A549 (cell line): ENCODE results near the gene RBM6.

Experiments
- CTCF ChIP-seq: fragments of >200 bp; sonication (Bioruptor Twin); formaldehyde crosslinking; IDR thresholded peaks from 3 replicates; pipeline ENCODE4 v1.5.1; 2016
- ESRRA ChIP-seq: fragments of 150-350 bp; IDR thresholded peaks from 2 replicates; pipeline ENCODE4 v1.6.1; 2014; ENCODE audit warnings: mild to moderate bottlenecking, low read length, borderline replicate concordance
- JUNB ChIP-seq: fragments of >200 bp; sonication (Bioruptor Twin); formaldehyde crosslinking; IDR thresholded peaks from 2 replicates; pipeline ENCODE4 v1.6.1; 2016
- POLR2A ChIP-seq: IDR thresholded peaks from 2 replicates; pipeline ENCODE4 v1.6.1; 2012; ENCODE audit warnings: mild to moderate bottlenecking, low read length
- USF2 ChIP-seq: fragments of 450-650 bp; IDR thresholded peaks from 2 replicates; pipeline ENCODE4 v1.6.1; 2014; ENCODE audit warnings: antibody characterized with exemption
- TF ChIP-seq, protein P1 (sequence below): fragments of 250-450 bp; sonication (Bioruptor Pico); IDR thresholded peaks from 2 replicates; pipeline ENCODE4 v1.5.0; 2021; ENCODE audit warnings: mild to moderate bottlenecking, moderate library complexity, borderline replicate concordance

DNA sequence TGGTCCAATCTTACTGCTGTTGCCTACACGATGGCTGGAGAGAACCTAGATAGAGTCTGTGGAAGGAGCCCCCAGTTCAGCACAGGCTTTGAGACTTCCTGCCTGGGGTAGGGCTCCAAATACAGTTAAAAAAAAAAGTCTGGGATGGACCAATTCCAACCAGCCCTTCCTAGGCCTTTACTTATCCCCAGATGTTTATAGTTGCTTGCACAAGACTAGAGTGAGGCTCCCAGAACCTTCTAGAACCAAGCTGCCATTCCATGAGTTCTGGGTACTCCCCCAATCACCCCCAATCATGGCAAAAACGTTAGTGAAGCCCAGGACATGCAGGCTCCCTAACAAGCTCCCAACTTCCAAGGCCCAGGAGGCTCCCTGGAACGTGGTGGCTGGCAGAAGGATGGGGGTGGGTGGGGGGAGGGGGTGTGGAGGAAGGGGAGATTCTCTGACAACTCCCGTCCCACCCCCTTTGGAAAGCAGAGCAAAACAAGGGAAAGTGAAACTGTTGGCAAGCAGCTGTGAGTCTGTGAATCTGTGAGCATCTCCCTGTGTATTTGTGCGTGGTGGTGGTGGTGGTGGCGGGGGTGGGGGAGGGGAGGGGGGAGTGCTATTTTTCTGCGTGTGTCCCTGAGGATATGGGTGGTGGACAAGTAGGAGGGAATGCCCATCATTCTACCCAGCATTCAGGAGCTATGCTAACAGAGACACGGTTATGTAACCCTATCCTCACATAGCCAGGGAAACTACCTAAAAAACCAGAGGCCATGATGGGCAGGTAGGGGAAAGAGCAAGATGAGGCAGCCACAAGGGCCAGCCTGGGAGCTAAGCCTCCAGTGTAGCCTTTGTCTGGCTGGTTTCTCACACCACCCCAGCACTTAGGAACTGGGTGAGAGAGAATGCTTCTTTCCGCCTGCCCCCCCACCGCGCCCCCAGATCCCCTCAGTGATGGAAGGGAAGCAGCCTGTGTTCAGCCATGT, 38.3 kb upstream of the RBM6 start:
- TF ChIP-seq JUNB, result no peak
- no peak for TF ChIP-seq CTCF
- TF ChIP-seq ESRRA, result no peak
- TF ChIP-seq, protein P1, sequence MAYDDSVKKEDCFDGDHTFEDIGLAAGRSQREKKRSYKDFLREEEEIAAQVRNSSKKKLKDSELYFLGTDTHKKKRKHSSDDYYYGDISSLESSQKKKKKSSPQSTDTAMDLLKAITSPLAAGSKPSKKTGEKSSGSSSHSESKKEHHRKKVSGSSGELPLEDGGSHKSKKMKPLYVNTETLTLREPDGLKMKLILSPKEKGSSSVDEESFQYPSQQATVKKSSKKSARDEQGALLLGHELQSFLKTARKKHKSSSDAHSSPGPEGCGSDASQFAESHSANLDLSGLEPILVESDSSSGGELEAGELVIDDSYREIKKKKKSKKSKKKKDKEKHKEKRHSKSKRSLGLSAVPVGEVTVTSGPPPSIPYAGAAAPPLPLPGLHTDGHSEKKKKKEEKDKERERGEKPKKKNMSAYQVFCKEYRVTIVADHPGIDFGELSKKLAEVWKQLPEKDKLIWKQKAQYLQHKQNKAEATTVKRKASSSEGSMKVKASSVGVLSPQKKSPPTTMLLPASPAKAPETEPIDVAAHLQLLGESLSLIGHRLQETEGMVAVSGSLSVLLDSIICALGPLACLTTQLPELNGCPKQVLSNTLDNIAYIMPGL (CRISPR knock-in tag), result no peak
- no peak for TF ChIP-seq USF2
- no peak for TF ChIP-seq POLR2A
